OCI-LY7 (cell line): Measurements from ENCODE around the gene USP28.

Experiments used
- EZH2phosphoT487 ChIP-seq: fragments of 200-600 bp; sonication (generic); IDR thresholded peaks from 2 replicates; pipeline ENCODE4 v1.6.1; 2018; ENCODE audit warnings: low read depth, borderline replicate concordance, mild to moderate bottlenecking, mixed run types, antibody characterized with exemption, low read length, moderate library complexity, mixed read lengths
- TF ChIP-seq, protein P1 (sequence below): fragments of 200-600 bp; sonication (generic); conservative IDR thresholded peaks from 2 replicates; pipeline ENCODE4 v1.5.1; 2014; ENCODE audit warnings: mild to moderate bottlenecking, antibody characterized with exemption, low read length, moderate library complexity, mixed read lengths

DNA sequence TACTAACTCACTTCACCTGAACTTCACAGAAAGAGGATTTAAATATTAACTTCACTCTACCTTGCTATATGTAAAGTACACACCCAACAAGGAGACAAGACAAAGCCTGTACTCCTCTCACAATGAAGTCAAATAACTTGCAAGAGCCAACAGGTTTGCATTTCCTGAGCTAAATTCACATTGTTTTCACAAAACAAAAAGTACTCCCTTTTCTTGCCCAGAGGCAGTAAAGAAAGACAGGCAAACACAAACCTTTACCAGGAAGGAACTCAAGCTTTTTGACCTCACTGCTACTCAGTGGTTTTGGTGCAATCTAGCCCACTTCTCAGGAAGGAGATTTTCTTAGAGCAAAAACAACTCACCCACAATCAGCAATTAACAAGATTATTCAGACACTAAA is 15.7 kb downstream of the USP28 start:
- TF ChIP-seq, protein P1, sequence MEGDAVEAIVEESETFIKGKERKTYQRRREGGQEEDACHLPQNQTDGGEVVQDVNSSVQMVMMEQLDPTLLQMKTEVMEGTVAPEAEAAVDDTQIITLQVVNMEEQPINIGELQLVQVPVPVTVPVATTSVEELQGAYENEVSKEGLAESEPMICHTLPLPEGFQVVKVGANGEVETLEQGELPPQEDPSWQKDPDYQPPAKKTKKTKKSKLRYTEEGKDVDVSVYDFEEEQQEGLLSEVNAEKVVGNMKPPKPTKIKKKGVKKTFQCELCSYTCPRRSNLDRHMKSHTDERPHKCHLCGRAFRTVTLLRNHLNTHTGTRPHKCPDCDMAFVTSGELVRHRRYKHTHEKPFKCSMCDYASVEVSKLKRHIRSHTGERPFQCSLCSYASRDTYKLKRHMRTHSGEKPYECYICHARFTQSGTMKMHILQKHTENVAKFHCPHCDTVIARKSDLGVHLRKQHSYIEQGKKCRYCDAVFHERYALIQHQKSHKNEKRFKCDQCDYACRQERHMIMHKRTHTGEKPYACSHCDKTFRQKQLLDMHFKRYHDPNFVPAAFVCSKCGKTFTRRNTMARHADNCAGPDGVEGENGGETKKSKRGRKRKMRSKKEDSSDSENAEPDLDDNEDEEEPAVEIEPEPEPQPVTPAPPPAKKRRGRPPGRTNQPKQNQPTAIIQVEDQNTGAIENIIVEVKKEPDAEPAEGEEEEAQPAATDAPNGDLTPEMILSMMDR: no peak
- TF ChIP-seq EZH2phosphoT487: no peak
